Activated T-cell treated with anti-CD3 and anti-CD28 coated beads, Interleukin-2, amount 50 U/mL, for 72 hours (primary cell): Measurements from ENCODE around the gene AKAP1. TPM values are rescaled to one million over a fixed set of nuclear protein-coding genes. Genes with fewer than 3 reads are reported as not detected.

Source experiments
- ATAC-seq, 2 donors: fragments of 150-1000 bp; cut with Tn5 transposase; replicated peaks in 1 of 2; 2 replicates each; pipeline ENCODE4 v1.10.0; 2021; ENCODE audit warnings: moderate library complexity in 2 of 2, mild to moderate bottlenecking in 1 of 2
- DNase-seq, 2 donors: peaks; one replicate each; pipeline ENCODE4 v3.0.0; 2021 to 2022; ENCODE audit warnings: mixed read lengths in 1 of 2
- H3K27ac Mint-ChIP-seq: one replicate; pipeline ENCODE4 v1.8.0; 2022; ENCODE audit warnings: mild to moderate bottlenecking, moderate library complexity, mixed read lengths
- H3K27me3 Mint-ChIP-seq: one replicate; pipeline ENCODE4 v1.8.0; 2022; ENCODE audit warnings: low read depth, mixed read lengths
- H3K36me3 Mint-ChIP-seq, 2 donors: one replicate each; pipeline ENCODE4 v1.8.0; 2022; ENCODE audit warnings: mixed read lengths in 2 of 2, mild to moderate bottlenecking in 1 of 2; ENCODE audit not compliant: insufficient read depth in 2 of 2
- H3K4me1 Mint-ChIP-seq: one replicate; pipeline ENCODE4 v1.8.0; 2022; ENCODE audit warnings: low read depth, mixed read lengths
- H3K4me3 Mint-ChIP-seq, 2 donors: one replicate each; pipeline ENCODE4 v1.8.0; 2022; ENCODE audit warnings: mild to moderate bottlenecking in 2 of 2, mixed read lengths in 2 of 2, moderate library complexity in 2 of 2
- H3K9me3 Mint-ChIP-seq, 2 donors: one replicate each; pipeline ENCODE4 v1.8.0; 2022; ENCODE audit warnings: mixed read lengths in 2 of 2
- total RNA-seq, 2 donors: library from RNA; stranded (reverse); gene quantifications; one replicate each; pipeline ENCODE4 v1.2.3, GENCODE V29; 2022

The AKAP1 gene
- total RNA-seq, 2 donors from 2014 or later: 19.6 to 23.1 TPM

GRCh38 chr17:57084361-57084801 lies 665 bp upstream of the AKAP1 start:
- Mint-ChIP-seq H3K4me3 (peak overlapping the region; percentile 88 to 94), H3K36me3 (no peaks in the 10 kb centered on the region), H3K27ac (peak overlapping the region; percentile 89), H3K27me3 (peaks cover 13% of the 10 kb centered on the region), H3K4me1 (peaks cover 62% of the 10 kb centered on the region), H3K9me3 (no peaks in the 10 kb centered on the region)
- peak; percentile 3 to 9 for ATAC-seq
- no peak for DNase-seq

- peaks cover 13% of the 10 kb centered on the region for H3K27me3 Mint-ChIP-seq
- DNase-seq: peak; percentile 61 to 71
- no peaks in the 10 kb centered on the region for H3K36me3 Mint-ChIP-seq
- H3K9me3 Mint-ChIP-seq: no peaks in the 10 kb centered on the region
- H3K27ac Mint-ChIP-seq: no peak overlapping the region
- ATAC-seq: peak; percentile 56 to 57
- H3K4me3 Mint-ChIP-seq: peak overlapping the region; percentile 82 to 90
- H3K4me1 Mint-ChIP-seq: peaks cover 58% of the 10 kb centered on the region
These were observed 512 bp downstream of the AKAP1 start for GRCh38 chr17:57085448-57086068.

GRCh38 chr17:57086069-57086930 lies 1.3 kb downstream of the AKAP1 start:
- ATAC-seq (no peak), DNase-seq (peak; percentile 27 to 28)
- H3K4me1 Mint-ChIP-seq: peaks cover 51% of the 10 kb centered on the region
- H3K27me3 Mint-ChIP-seq: peaks cover 13% of the 10 kb centered on the region
- H3K27ac Mint-ChIP-seq: peak overlapping the region; percentile 71
- no peaks in the 10 kb centered on the region for H3K9me3 Mint-ChIP-seq
- no peaks in the 10 kb centered on the region for H3K36me3 Mint-ChIP-seq
- H3K4me3 Mint-ChIP-seq: peak overlapping the region; percentile 82 to 90

GRCh38 chr17:57088298-57088697 lies 3.3 kb downstream of the AKAP1 start:
- peaks cover 37% of the 10 kb centered on the region for H3K4me1 Mint-ChIP-seq
- ATAC-seq (no peak), DNase-seq (no peak)
- no peaks in the 10 kb centered on the region for H3K27me3 Mint-ChIP-seq
- no peak overlapping the region for H3K4me3 Mint-ChIP-seq
- H3K9me3 Mint-ChIP-seq: no peaks in the 10 kb centered on the region
- H3K27ac Mint-ChIP-seq: no peak overlapping the region
- no peaks in the 10 kb centered on the region for H3K36me3 Mint-ChIP-seq

- H3K36me3 Mint-ChIP-seq: no peaks in the 10 kb centered on the region
- no peak for DNase-seq
- no peak overlapping the region for H3K4me3 Mint-ChIP-seq
- H3K27me3 Mint-ChIP-seq: no peaks in the 10 kb centered on the region
- no peak overlapping the region for H3K27ac Mint-ChIP-seq
- H3K4me1 Mint-ChIP-seq: peaks cover 30% of the 10 kb centered on the region
- ATAC-seq: no peak
- H3K9me3 Mint-ChIP-seq: no peaks in the 10 kb centered on the region
These were observed 4.3 kb downstream of the AKAP1 start for GRCh38 chr17:57089391-57089790.

- Mint-ChIP-seq H3K27me3 (no peaks in the 10 kb centered on the region), H3K27ac (no peak overlapping the region), H3K9me3 (no peaks in the 10 kb centered on the region), H3K36me3 (no peaks in the 10 kb centered on the region), H3K4me3 (no peak overlapping the region), H3K4me1 (peaks cover 33% of the 10 kb centered on the region)
- DNase-seq (no peak), ATAC-seq (no peak)
These were observed 5.6 kb downstream of the AKAP1 start for GRCh38 chr17:57090560-57091185.

- DNase-seq (no peak), ATAC-seq (no peak)
- Mint-ChIP-seq H3K27ac (no peak overlapping the region), H3K4me1 (peaks cover 33% of the 10 kb centered on the region), H3K36me3 (no peaks in the 10 kb centered on the region), H3K9me3 (no peaks in the 10 kb centered on the region), H3K27me3 (no peaks in the 10 kb centered on the region), H3K4me3 (no peak overlapping the region)
These were observed 6.2 kb downstream of the AKAP1 start for GRCh38 chr17:57091186-57091618.

- H3K4me3 Mint-ChIP-seq: no peak overlapping the region
- H3K36me3 Mint-ChIP-seq: no peaks in the 10 kb centered on the region
- DNase-seq (no peak), ATAC-seq (no peak)
- H3K27me3 Mint-ChIP-seq: no peaks in the 10 kb centered on the region
- no peaks in the 10 kb centered on the region for H3K9me3 Mint-ChIP-seq
- no peak overlapping the region for H3K27ac Mint-ChIP-seq
- H3K4me1 Mint-ChIP-seq: peaks cover 26% of the 10 kb centered on the region
These were observed 7.1 kb downstream of the AKAP1 start for GRCh38 chr17:57092171-57092570.

GRCh38 chr17:57092779-57093178 lies 7.7 kb downstream of the AKAP1 start:
- no peaks in the 10 kb centered on the region for H3K9me3 Mint-ChIP-seq
- H3K4me1 Mint-ChIP-seq: peaks cover 20% of the 10 kb centered on the region
- no peak overlapping the region for H3K27ac Mint-ChIP-seq
- no peaks in the 10 kb centered on the region for H3K27me3 Mint-ChIP-seq
- no peak for ATAC-seq
- no peak overlapping the region for H3K4me3 Mint-ChIP-seq
- no peaks in the 10 kb centered on the region for H3K36me3 Mint-ChIP-seq
- DNase-seq: no peak

- DNase-seq: no peak
- Mint-ChIP-seq H3K36me3 (no peaks in the 10 kb centered on the region), H3K27ac (no peak overlapping the region), H3K4me3 (no peak overlapping the region), H3K9me3 (no peaks in the 10 kb centered on the region), H3K27me3 (no peaks in the 10 kb centered on the region), H3K4me1 (peaks cover 17% of the 10 kb centered on the region)
- ATAC-seq: no peak
These were observed 11.6 kb downstream of the AKAP1 start for GRCh38 chr17:57096472-57097202.

GRCh38 chr17:57097832-57098421 lies 12.9 kb downstream of the AKAP1 start:
- Mint-ChIP-seq H3K27me3 (no peaks in the 10 kb centered on the region), H3K27ac (no peak overlapping the region), H3K36me3 (no peaks in the 10 kb centered on the region), H3K4me3 (no peak overlapping the region), H3K4me1 (peaks cover 27% of the 10 kb centered on the region), H3K9me3 (no peaks in the 10 kb centered on the region)
- DNase-seq: no peak
- no peak for ATAC-seq

GRCh38 chr17:57099165-57099564 lies 14.1 kb downstream of the AKAP1 start:
- Mint-ChIP-seq H3K4me3 (no peak overlapping the region), H3K4me1 (peaks cover 27% of the 10 kb centered on the region), H3K27me3 (no peaks in the 10 kb centered on the region), H3K27ac (no peak overlapping the region), H3K36me3 (no peaks in the 10 kb centered on the region), H3K9me3 (no peaks in the 10 kb centered on the region)
- ATAC-seq (no peak), DNase-seq (no peak)
